ENCODE data around the gene ADAMTS6.
"Not testable (repeated sequence)": the region's sequence is repeated elsewhere in the genome, so short reads cannot be mapped to it uniquely, and the experiment has no call there.

Gene ADAMTS6

DNA sequence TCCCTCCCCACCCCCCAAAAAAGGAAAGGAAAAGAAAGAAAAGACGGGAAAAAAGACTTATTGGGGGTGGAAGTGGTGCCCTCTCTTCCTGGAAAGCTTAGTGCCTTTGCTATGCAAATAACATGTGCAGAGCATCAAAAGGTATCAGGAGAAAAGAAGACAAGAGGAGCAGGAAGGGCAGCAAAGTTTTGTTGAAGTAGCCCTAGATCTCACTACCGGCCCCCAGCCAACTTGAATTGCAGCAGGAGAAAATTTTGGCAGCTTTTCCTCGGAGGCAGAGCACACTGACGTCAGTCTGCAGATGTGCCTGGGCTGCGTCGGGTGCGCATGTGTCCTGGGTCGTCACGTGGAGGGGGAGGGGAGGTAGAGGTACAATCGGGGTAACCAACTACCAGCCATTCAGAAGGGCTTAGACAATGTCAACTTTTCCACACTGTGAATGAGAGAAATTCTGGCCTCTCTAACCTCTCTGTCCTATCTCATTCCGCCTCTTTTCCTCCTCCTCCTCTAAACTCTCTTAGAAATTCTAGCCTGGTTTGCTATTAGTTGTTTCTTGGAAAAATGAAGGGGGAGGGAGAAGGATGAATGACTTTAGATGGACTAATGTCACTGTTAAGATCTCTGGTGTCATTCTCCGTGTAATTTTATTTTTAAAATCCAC lies at the start of gene ADAMTS6:
Gene ADAMTS6 (minus strand): TSS at position 286 of the 661 bp plus-strand sequence. CDS start 8,247 bp downstream, outside the sequence.
- DNase-seq, result no peak

GRCh38 chr5:65530904-65531303 lies 49.2 kb upstream of the ADAMTS6 start:
- DNase-seq, result no peak

GRCh38 chr5:65525726-65526125 lies 44.0 kb upstream of the ADAMTS6 start:
- no peak for DNase-seq

DNA sequence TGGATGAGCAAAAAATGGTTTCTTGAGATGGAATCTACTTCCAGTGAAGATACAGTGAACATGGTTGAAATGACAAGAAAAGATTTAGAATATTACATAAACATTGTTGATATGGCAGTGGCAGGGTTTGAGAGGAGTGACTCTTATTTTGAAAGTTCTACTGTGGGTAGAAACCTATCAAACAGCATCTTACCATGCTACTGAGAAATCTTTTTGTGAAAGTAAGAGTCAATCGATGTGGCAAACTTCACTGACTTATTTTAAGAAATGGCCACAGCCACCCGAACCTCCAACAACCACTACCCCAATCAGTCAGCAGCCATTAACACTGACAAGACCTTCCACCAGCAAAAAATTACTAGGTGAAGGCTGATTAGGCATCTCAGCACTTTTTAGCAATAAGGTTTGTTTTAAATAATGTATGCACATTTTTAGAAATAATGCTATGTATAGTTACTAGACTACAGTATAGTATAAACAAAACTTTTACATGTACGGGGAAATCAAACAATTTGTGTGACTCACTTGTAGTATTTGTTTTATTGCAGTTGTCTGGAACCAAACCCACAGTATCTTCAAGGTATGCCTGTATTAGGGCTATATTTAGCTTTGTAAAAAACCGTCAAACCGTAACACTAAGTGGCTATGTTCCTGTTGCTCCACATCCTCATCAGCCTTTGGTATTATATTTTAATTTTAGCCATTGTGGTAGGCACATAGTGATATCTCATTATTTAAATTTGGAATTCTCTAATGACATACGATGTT lies 30.6 kb upstream of the ADAMTS6 start:
- no peak for DNase-seq

- no peak for DNase-seq
Observed at GRCh38 chr5:65508978-65509377, 27.3 kb upstream of the ADAMTS6 start.

DNA sequence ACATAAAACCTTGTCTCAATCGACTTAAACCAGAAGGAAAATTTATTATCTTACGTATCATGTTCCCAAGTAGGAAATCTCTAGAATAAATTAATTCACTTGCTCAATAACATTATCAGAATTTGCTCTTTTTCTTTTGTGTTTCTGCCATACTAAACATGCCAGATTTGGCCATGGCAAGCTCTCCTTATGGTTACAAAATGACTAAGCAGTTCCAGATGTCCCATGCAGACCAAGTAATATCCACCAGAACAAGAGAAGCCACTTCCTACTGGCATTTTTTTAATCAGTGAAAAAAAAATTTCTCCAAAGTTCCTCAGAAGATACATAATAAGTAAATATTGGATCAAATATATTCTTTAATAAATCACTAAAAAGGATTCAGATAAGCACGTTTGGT lies 25.2 kb upstream of the ADAMTS6 start:
- DNase-seq, result no peak

DNA sequence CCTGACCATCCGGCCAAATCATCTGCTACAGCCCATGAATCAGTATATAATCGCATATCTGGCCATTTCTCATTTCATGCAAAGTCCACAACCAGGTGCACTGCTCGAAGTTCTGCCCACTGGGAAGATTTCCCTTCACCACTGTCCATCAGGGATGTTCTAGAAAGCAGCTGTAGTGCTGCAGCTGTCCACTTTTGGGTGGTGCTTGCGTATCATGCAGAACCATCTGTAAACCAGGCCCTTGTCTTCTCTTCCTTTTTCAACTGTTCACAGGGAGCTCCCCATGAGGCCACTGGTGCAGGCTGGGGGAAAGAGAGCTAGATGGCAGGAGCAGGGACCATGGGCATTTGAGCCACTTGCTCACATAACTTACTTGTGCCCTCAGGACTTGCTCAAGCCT lies 7.4 kb upstream of the ADAMTS6 start:
- no peak for DNase-seq

DNA sequence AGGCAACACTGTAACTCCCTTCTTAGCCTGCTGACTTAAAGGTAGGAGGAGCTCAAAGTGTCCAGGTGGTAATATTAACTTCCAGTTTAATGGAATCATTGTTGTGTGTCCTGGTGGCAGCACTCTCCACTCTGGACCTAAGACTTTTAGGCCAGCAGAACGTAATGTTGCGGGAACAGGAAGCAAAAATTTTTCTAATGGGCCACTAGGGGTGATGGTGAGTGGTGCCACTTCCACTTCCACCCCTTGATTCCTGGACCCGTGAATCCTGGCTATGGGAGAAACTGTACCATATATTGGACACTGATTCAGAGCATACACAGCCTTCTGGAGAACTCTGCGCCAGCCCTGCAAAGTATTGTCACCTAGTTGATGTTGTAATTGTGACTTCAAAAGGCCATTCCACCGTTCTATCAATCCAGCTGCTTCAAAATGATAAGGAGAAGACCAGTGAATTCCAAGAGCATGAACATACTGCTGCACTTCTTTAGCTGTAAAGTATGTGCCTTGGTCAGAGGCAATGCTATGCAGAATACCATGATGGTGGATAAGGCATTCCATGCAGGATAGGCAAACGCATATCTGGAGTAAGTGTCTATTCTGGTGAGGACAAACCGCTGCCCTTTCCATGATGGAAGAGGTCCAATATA lies 6.4 kb upstream of the ADAMTS6 start:
- not testable (repeated sequence) for DNase-seq

- not testable (repeated sequence) for DNase-seq
Observed at GRCh38 chr5:65486803-65487202, 5.1 kb upstream of the ADAMTS6 start.

DNA sequence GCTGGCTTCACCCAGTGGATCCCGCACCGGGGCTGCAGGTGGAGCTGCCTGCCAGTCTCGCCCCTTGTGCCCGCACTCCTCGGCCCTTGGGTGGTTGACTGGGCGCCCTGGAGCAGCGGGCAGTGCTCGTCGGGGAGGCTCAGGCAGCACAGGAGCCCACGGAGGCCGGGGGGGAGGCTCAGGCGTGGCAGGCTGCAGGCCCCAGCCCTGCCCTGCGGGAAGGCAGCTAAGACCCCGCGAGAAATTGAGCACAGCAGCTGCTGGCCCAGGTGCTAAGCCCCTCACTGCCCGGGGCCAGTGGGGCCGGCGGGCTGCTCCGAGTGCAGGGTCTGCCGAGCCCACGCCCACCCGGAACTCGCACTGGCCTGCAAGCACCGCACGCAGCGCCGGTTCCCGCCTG lies 3.7 kb upstream of the ADAMTS6 start:
- no peak for DNase-seq

DNA sequence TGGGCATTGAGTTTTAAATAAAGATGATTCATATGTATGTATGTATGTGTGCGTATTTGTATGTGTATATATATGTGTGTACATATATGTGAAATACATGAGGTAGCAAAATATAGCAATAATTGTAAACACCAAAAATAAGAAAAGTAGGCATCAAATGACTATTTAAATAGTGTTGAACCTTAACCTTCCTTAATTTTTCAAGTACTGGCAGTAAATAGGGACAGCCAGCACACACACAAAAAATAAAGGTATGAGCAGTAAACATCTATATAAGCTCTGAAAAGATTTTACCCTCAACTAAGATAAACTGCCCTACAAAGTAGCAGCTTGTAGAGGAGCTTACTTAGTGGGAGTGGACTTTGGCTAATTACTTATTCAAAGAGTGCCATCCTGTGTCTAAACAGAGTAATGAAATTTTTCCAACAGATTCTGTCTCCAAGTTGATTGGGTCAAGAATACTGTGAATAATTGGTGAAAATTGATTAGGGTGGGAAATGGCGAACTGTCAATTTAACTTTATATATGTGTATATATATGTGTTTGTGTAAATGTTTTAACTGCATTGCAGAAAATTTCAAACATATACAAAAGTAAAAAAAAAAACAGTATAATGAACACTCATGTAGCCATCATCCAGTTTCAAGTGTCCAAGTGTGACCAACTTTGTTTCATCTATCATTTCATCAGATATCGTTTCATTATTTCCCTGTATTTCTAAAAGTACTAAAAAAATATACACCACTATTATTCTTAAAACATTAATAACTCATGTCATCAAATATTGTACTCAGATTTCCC lies 2.0 kb upstream of the ADAMTS6 start:
- DNase-seq, result no peak

DNA sequence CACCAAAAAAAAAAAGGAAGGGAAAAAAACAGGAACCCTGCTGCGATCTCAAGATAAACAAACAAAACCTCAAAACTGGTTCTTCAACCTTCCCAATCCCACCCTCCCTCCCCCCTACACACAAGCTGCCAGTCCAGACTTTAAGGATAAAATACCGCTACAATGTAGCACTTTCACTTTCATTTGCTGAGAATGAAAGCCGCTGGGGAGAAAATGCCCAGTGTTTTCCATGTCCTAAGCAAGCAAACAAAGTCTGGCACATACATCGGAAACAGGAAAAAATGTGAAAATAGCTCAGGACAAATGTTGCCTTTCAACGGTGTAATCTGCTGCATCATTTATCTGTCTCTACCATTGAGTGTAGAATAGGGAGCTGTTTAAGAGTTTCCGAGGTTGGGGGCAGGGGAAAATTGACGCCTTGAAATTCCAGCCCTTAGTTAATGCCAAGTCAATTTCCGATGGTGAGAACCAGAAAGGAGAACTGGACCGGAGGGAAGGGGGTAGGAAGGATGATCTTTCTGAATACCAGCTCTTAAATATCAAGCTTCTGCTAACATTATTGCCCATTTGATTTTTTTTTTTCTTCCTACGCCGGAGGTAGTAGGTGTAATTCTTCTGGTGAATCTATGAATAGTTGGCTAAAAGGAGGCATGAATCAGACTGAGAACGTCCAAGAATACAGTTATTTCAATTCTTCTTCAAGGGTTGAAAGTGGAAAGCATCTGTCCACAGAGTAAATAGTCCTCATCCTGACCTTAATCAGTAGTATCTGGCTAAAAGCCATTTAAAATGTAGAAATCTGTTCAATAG lies 1.2 kb upstream of the ADAMTS6 start:
- no peak for DNase-seq

GRCh38 chr5:65482296-65482735 lies 596 bp upstream of the ADAMTS6 start:
- no peak for DNase-seq

DNA sequence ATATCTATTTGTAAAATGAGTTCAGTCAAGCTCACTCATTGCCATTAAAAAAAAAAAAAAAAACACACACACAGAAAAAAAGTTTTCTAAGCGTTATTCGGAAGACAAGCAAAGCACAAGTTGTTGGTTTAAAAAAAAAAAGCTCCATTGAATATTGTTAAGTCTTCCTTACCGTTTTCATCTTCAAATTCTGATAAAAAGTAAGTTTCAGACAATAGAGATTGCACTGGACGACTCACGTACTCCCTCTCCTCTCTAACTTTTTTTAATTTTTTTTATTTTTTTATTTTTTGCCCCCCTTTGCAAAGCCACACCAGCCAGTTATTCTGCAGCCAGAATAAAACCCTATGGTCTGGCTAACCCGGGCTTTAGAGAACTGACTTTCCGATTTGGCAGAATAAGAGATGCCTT lies 544 bp downstream of the ADAMTS6 start:
- no peak for DNase-seq

DNA sequence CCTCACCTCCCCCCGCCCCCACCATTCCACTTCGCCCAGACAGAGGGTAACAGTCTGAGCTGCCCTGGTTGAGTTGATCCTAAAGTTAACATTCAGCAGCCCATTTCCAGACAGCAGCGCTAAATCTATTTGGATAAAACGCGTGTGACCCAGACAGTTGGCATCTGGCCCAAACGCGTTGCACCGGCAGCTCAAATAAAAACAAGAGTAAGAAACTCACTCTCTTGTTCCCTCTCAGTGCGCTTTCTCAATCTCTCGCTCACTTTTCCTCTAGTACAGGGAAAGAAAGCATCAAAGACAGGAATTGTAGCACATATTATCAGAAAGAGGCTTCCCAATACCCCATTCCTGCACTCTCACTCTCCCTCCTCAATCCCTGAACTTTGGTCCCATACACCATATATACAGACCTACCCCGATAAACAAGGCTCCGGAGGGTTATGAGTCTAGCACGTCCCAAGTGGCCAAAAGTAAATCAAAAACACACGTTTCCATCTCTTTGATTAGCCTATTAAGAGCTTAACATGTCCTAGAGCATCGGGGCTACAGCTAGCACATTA lies 1.3 kb downstream of the ADAMTS6 start:
- DNase-seq, result no peak

- DNase-seq, result no peak
Observed at GRCh38 chr5:65479527-65479926, 2.2 kb downstream of the ADAMTS6 start.

- DNase-seq, result no peak
Observed at GRCh38 chr5:65478336-65478735, 3.4 kb downstream of the ADAMTS6 start.

DNA sequence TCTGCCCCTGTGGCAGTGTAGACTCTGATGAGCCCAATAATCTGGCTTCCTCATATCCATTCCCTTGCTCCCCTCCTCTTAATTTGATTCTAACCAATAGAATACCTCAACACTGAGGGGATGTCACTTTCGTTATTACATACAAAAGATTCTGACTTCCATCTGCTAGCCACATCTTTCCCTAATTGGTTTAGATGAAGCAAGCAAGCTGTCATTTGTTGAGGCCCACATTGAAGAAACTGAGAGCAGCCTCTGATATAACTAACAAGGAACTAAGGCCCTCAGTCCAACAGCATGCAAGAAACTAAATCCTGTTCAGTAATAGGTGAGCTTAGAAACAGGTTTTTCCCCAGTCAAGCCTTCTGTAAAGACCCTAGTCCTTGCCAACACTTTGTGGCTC lies 5.8 kb downstream of the ADAMTS6 start:
- DNase-seq, result no peak

DNA sequence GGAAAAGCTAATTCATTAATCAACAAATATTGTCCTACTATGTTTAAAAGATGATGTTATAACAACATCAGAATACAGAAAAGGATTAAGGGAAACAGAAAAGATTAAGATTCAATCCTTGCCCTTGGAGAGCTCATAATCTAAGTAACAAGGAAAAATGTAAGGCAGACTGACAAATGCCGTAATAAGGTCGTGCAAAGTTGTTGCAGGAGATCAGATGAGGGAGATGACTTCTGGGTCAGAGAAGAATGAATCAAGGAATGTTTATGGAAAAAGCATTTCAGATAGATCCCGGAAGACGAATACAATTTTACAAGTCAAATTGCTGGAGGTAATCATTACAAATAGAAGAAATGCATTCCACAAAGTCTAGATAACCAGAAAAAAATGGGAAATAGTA lies 6.4 kb downstream of the ADAMTS6 start:
- no peak for DNase-seq

- DNase-seq, result no peak
Observed at GRCh38 chr5:65474130-65474711, 7.5 kb downstream of the ADAMTS6 start.

- DNase-seq, result no peak
Observed at GRCh38 chr5:65468633-65469032, 13.1 kb downstream of the ADAMTS6 start.

Measured in NCI-H2107 (cell line).